DMS79 (cell line): ENCODE data around the gene COX8A.
"Not testable (repeated sequence)": the region's sequence is repeated elsewhere in the genome, so short reads cannot be mapped to it uniquely, and the experiment has no call there.

Experiments
- DNase-seq: peaks from one replicate; lab custom pipeline; 2025; lab: John Stamatoyannopoulos, UW

The COX8A gene

GRCh38 chr11:63969461-63969860 lies 5.0 kb upstream of the COX8A start:
- DNase-seq, result no peak

GRCh38 chr11:63970902-63971301 lies 3.5 kb upstream of the COX8A start:
- no peak for DNase-seq

GRCh38 chr11:63973912-63974258 lies 535 bp upstream of the COX8A start:
- DNase-seq, result not testable (repeated sequence)

- no peak for DNase-seq
Observed at GRCh38 chr11:63978551-63979239, 4.3 kb downstream of the COX8A start.

GRCh38 chr11:63979426-63979825 lies 5.0 kb downstream of the COX8A start:
- DNase-seq, result no peak

GRCh38 chr11:63985812-63986155 lies 11.4 kb downstream of the COX8A start:
- DNase-seq, result peak; percentile 66

- peak; percentile 95 for DNase-seq
Observed at GRCh38 chr11:63986156-63986931, 11.9 kb downstream of the COX8A start, which contains the start of gene OTUB1. Gene OTUB1, plus strand, starts transcription at chr11:63986438. Its CDS starts 19 bp downstream, at chr11:63986457.

GRCh38 chr11:63986932-63987513 lies 12.6 kb downstream of the COX8A start:
- no peak for DNase-seq

- DNase-seq, result no peak
Observed at GRCh38 chr11:63991558-63991957, 17.1 kb downstream of the COX8A start.

GRCh38 chr11:63993100-63993499 lies 18.7 kb downstream of the COX8A start:
- no peak for DNase-seq

GRCh38 chr11:63993993-63994392 lies 19.6 kb downstream of the COX8A start:
- DNase-seq, result no peak

- DNase-seq, result no peak
Observed at GRCh38 chr11:63996512-63996911, 22.1 kb downstream of the COX8A start.

GRCh38 chr11:63997104-63997700 lies 22.8 kb downstream of the COX8A start:
- no peak for DNase-seq

- DNase-seq, result no peak
Observed at GRCh38 chr11:63997801-63998337, 23.4 kb downstream of the COX8A start.

GRCh38 chr11:63998558-63999348 lies 24.3 kb downstream of the COX8A start:
- DNase-seq, result no peak

- DNase-seq, result no peak
Observed at GRCh38 chr11:63999349-64000025, 25.1 kb downstream of the COX8A start.

GRCh38 chr11:64000026-64000739 lies 25.8 kb downstream of the COX8A start:
- DNase-seq, result no peak

- DNase-seq, result no peak
Observed at GRCh38 chr11:64000740-64001483, 26.5 kb downstream of the COX8A start.

GRCh38 chr11:64001484-64002420 lies 27.3 kb downstream of the COX8A start:
- no peak for DNase-seq
